ENCODE measurements around the gene CPTP. TPM values are rescaled to one million over a fixed set of nuclear protein-coding genes. Genes with fewer than 3 reads are reported as not detected.

The CPTP gene
- total RNA-seq, 4 donors from 2014 or later = 10.4 to 42.7 (median 30.1) TPM

GRCh38 chr1:1329304-1330210 lies 5.0 kb downstream of the CPTP start:
- Histone ChIP-seq H3K27me3 (no peaks in the 10 kb centered on the region), H3K27ac (no peak overlapping the region), H3K4me3 (no peak overlapping the region), H3K36me3 (peaks cover 0 to 29% of the 10 kb centered on the region in 2 donors), H3K9me3 (no peaks in the 10 kb centered on the region), H3K4me1 (peaks cover 0 to 43% (median 20%) of the 10 kb centered on the region in 3 donors)
- ATAC-seq = no peak
- 89 to 90% methylated on average over 28 to 39 of the region's 58 CpGs for WGBS, 2 donors (ENCODE audit: low coverage in 1 of 2)
- TF ChIP-seq POLR2AphosphoS5 (IDR thresholded peaks at IDR 0.05) = peak; percentile 15
- TF ChIP-seq CTCF (IDR thresholded peaks at IDR 0.05) = no peak
- TF ChIP-seq EP300 (IDR thresholded peaks at IDR 0.05) = no peak
- no peak for TF ChIP-seq POLR2A (IDR thresholded peaks at IDR 0.05)

- Histone ChIP-seq H3K36me3 (peaks cover 0 to 31% of the 10 kb centered on the region in 2 donors), H3K4me3 (no peak overlapping the region), H3K27me3 (no peaks in the 10 kb centered on the region), H3K9me3 (no peaks in the 10 kb centered on the region), H3K4me1 (peaks cover 0 to 35% (median 14%) of the 10 kb centered on the region in 3 donors), H3K27ac (no peak overlapping the region)
- no peak for ATAC-seq
- WGBS, 2 donors (ENCODE audit: low coverage in 1 of 2) = 80% methylated on average over 1 of the region's 15 CpGs; no CpG with 5 or more reads in 1 of the 2 donors
- TF ChIP-seq POLR2AphosphoS5 (IDR thresholded peaks at IDR 0.05) (no peak), POLR2A (IDR thresholded peaks at IDR 0.05) (no peak), EP300 (IDR thresholded peaks at IDR 0.05) (no peak), CTCF (IDR thresholded peaks at IDR 0.05) (no peak)
These were observed 5.9 kb downstream of the CPTP start for GRCh38 chr1:1330366-1331067.

GRCh38 chr1:1331068-1331965 lies 6.7 kb downstream of the CPTP start, which contains the start of gene TAS1R3:
Gene TAS1R3 (plus strand): TSS chr1:1331280. CDS start chr1:1331346, 66 bp downstream.
- no peak within 1 kb of the TSS for H3K27ac ChIP-seq
- H3K4me3 ChIP-seq = no peak within 1 kb of the TSS
- peaks cover 0 to 27% (median 7%) of the 10 kb centered on the region in 3 donors for H3K4me1 ChIP-seq
- WGBS, 2 donors (ENCODE audit: low coverage in 1 of 2) = 75% methylated on average over 2 of the region's 41 CpGs; no CpG with 5 or more reads in 1 of the 2 donors
- no peak for ATAC-seq
- TF ChIP-seq POLR2A (IDR thresholded peaks at IDR 0.05) (no peak), POLR2AphosphoS5 (IDR thresholded peaks at IDR 0.05) (no peak), EP300 (IDR thresholded peaks at IDR 0.05) (no peak), CTCF (IDR thresholded peaks at IDR 0.05) (no peak)
- no peaks in the 10 kb centered on the region for H3K27me3 ChIP-seq
- no peaks in the 10 kb centered on the region for H3K9me3 ChIP-seq
- peaks cover 0 to 39% of the 10 kb centered on the region in 2 donors for H3K36me3 ChIP-seq

GRCh38 chr1:1332031-1332755 lies 7.6 kb downstream of the CPTP start:
- Histone ChIP-seq H3K36me3 (peaks cover 0 to 39% of the 10 kb centered on the region in 2 donors), H3K27me3 (no peaks in the 10 kb centered on the region), H3K4me1 (peaks cover 0 to 18% (median 7%) of the 10 kb centered on the region in 3 donors), H3K27ac (no peak overlapping the region), H3K9me3 (no peaks in the 10 kb centered on the region), H3K4me3 (no peak overlapping the region)
- no peak for ATAC-seq
- no CpG with 5 or more reads among the region's 57 CpGs for WGBS, 2 donors (ENCODE audit: low coverage in 1 of 2)
- TF ChIP-seq CTCF (IDR thresholded peaks at IDR 0.05) = no peak
- no peak for TF ChIP-seq POLR2A (IDR thresholded peaks at IDR 0.05)
- TF ChIP-seq EP300 (IDR thresholded peaks at IDR 0.05) = no peak
- no peak for TF ChIP-seq POLR2AphosphoS5 (IDR thresholded peaks at IDR 0.05)
